HL-60 (cell line): ENCODE data around the gene SNX1.

Experiments
- DNase-seq, 2 experiments: peaks; one replicate each; pipeline ENCODE4 v3.0.0-alpha.2; 2010 to 2020; ENCODE audit warnings: low read depth in 1 of 2, low spot score in 1 of 2
- H3K27ac ChIP-seq: fragments of 250-450 bp; sonication (Bioruptor Pico); replicated peaks from 2 replicates; pipeline ENCODE4 v1.5.1; 2020; ENCODE audit warnings: mild to moderate bottlenecking, moderate library complexity
- H3K27me3 ChIP-seq: fragments of 250-450 bp; sonication (Bioruptor Pico); 2 replicates; pipeline ENCODE4 v1.5.1; 2021; ENCODE audit warnings: mild to moderate bottlenecking, moderate library complexity; ENCODE audit not compliant: insufficient read depth, poor library complexity, severe bottlenecking
- H3K4me3 ChIP-seq: replicated peaks from 2 replicates; pipeline ENCODE4 v1.5.1; 2011; ENCODE audit warnings: mild to moderate bottlenecking, control low read depth, low read length; ENCODE audit not compliant: insufficient read depth
- CTCF ChIP-seq: IDR thresholded peaks from one replicate; pipeline ENCODE4 v1.5.1; 2011; ENCODE audit warnings: low read length, control low read depth, inconsistent platforms; ENCODE audit not compliant: insufficient read depth
- GABPA ChIP-seq: IDR thresholded peaks from 2 replicates; pipeline ENCODE4 v1.6.1; 2012; ENCODE audit warnings: low read depth
- POLR2AphosphoS5 ChIP-seq: IDR thresholded peaks from 2 replicates; pipeline ENCODE4 v1.6.1; 2012; ENCODE audit warnings: low read depth
- REST ChIP-seq: IDR thresholded peaks from 2 replicates; pipeline ENCODE4 v1.6.1; 2012; ENCODE audit warnings: low read depth; ENCODE audit not compliant: insufficient replicate concordance
- SPI1 ChIP-seq: IDR thresholded peaks from 2 replicates; pipeline ENCODE4 v1.6.1; 2012; ENCODE audit warnings: low read depth, mild to moderate bottlenecking, borderline replicate concordance

Gene SNX1

GRCh38 chr15:64166102-64166890, 70.5 kb downstream of the SNX1 start:
- H3K4me3 ChIP-seq: no peak overlapping the region
- no peaks in the 10 kb centered on the region for H3K27me3 ChIP-seq
- peak overlapping the region; percentile 37 for H3K27ac ChIP-seq
- DNase-seq: no peak
- no peak for TF ChIP-seq POLR2AphosphoS5
- TF ChIP-seq CTCF: no peak
- no peak for TF ChIP-seq REST
- no peak for TF ChIP-seq GABPA
- TF ChIP-seq SPI1: no peak

DNA sequence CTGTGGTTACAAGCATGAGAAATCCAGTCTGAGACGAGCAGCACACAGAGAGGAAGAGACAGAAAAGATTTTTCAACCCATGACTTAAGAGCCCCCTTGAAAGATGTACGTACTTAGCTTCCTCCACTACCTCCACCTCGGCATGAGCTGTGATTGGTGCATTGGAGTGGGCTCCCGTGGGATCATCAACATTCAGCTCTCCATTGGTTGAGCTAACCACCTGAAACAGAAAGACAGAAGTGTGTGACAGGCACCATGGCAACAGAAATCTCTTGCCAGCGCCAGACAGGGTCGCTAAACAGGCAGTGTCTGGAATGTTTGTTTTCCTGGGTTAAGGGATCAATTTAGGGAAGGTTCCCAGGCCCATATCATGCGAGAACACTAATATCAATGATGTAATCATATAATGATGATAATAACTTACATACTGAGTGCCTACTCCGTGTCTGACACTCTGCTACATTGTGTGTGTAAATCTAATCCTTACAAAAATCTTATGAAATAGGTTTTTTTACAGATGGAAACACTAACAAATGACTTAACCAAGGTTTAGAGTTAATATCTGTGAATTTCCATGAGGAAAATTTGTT, 84.5 kb downstream of the SNX1 start:
- no peak for DNase-seq
- Histone ChIP-seq H3K27ac (no peak overlapping the region), H3K4me3 (no peak overlapping the region), H3K27me3 (no peaks in the 10 kb centered on the region)
- TF ChIP-seq POLR2AphosphoS5: no peak
- no peak for TF ChIP-seq GABPA
- TF ChIP-seq REST: no peak
- no peak for TF ChIP-seq CTCF
- TF ChIP-seq SPI1: no peak

GRCh38 chr15:64182859-64183370, 87.1 kb downstream of the SNX1 start:
- no peak overlapping the region for H3K27ac ChIP-seq
- no peak for DNase-seq
- H3K4me3 ChIP-seq: no peak overlapping the region
- no peak for TF ChIP-seq POLR2AphosphoS5
- no peak for TF ChIP-seq GABPA
- no peak for TF ChIP-seq REST
- TF ChIP-seq SPI1: no peak
- no peak for TF ChIP-seq CTCF
- no peaks in the 10 kb centered on the region for H3K27me3 ChIP-seq
